Glomerular visceral epithelial cell (primary cell): ENCODE data around the gene RARS1.
A peak's percentile ranks its signal among the peaks of the same experiment; 100 is the strongest.

ENCODE experiments used
- DNase-seq: peaks from one replicate; pipeline ENCODE4 v3.0.0-alpha.2; 2016; ENCODE audit errors: extremely low spot score

RARS1 gene

DNA sequence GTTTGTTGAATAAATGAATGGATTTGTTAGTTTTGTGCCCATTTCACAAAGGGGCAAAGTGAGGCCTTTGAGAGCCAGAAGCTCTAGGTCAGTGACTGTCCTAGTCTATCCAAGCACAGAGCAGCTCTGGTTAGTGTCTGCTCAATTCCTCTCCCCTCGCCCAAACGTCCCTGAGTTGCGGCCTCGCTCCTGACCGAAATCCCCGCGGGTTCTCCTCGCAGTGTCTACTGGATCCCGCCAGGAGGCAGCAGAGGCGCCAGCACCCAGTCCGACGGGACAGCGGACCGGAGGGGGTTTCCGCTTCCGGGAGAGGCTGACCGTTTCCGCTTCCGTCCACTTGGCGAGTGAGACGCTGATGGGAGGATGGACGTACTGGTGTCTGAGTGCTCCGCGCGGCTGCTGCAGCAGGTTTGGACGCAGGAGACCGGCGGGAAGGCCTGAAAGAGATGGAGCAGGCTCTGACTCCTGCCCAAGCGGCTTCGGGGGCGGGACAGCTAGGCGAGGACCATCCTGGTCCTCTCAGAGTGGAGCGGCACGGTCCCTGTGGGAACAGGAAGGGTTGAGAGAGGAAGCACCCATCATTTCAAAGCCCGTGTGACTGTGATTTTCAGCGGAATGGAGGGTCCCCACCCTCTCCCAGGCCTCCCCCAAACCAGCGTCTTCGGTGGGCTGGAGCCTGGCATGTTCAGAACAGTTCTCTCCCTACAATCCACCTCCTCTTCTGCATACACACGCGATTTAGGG, at the start of gene RARS1:
RARS1 (plus strand) TSS at position 336 of the 744 bp plus-strand sequence; CDS start at position 364, 28 bp downstream.
- DNase-seq, result peak; percentile 93

DNA sequence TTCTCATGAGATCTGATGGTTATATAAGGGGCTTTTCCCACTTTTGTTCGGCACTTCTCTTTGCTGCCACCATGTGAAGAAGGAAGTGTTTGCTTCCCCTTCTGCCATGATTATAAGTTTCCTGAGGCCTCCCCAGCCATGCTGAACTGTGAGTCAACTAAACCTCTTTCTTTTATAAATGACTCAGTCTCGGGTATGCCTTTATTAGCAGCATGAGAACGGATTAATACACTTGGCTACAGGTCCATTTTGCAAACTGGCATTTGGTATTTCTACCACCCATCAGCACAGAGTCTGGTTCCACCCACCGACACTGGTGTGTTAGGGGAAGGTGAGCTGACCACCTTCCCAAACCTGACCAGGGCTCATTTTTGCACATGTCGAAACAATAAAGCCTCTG, 47.9 kb upstream of the RARS1 start:
- DNase-seq, result no peak

DNA sequence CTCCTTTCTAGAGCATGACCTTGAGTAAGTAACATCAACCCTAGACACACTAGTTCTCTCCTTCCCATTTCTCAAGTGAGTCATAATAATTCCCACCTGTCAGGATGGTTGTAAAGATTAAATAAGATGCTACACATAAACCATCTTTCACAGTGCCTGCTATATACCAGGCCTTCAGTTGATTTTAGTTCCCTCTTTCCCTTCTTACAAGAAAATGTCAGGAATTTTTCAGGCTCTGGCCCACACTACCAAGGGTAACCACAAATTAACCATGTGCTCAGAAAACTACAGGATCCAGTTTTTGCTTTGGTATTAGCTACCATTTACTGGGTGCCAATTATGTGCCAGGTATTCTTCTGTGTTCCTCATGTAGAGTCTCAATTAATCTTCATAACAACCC, 42.7 kb upstream of the RARS1 start:
- DNase-seq, result no peak

- DNase-seq, result no peak
Observed at GRCh38 chr5:168443950-168444700, 42.1 kb upstream of the RARS1 start.

DNA sequence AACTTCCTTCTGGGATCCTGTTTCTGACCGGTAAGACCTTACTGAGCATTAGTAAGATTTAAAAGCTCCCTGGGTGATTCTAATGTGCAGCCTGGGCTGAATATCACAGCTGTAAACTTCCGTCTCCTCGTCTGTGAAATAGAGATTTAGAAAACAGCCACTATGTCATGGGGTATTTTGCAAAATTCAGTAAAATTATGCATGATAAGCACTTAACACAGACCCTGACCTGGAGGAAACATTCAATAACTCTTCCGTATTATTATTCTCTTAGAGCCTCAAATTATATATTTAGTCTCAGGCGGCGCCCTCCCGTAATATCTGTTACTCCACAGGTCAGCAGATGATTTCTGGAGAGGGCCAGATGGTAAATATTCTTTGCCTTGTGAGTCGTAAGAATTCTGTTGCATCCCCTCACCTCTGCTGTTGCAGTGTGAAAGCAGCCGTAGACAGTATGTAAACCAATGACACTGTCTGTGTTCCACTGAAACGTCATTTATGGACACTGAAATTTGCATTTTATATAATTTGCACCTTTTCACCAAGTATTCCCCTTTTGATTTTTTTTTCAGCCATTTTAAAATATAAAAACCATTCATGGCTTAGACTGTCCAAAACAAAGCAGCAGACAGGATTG, 39.2 kb upstream of the RARS1 start:
- DNase-seq, result no peak

GRCh38 chr5:168447808-168448207, 38.5 kb upstream of the RARS1 start:
- no peak for DNase-seq

- DNase-seq, result no peak
Observed at GRCh38 chr5:168449166-168449565, 37.1 kb upstream of the RARS1 start.

DNA sequence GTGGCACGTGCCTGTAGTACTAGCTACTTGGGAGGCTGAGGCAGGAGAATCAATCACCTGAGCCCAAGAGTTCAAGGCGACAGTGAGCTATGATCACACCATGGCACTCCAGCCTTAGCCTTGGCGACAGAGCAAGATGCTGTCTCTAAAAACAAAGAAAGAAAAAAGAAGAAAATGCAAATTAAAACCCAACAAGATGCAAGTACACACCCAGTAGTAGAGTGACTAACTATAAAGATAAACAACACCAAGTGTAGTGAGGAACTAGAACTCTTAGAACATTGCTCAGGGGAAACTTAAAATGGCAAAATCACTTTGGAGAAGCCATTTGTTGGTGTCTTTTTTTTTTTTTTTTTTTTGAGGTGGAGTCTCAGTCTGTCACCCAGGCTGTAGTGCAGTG, 34.7 kb upstream of the RARS1 start:
- DNase-seq, result no peak

DNA sequence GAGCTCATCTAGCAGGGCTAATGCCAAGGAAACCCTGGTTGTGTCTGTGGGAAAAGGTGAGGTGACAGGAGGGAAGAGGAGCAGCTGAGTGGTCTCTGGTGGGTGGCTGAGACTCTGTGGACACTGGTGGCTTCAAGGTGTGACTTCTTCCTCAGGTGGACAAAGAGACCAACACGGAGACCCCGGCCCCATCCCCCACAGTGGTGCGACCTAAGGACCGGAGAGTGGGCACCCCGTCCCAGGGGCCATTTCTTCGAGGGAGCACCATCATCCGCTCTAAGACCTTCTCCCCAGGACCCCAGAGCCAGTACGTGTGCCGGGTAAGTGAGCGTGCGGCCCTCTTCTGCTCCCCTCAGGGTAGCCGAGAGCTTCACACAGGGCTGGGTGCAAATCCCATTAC, 31.1 kb upstream of the RARS1 start:
- DNase-seq, result no peak

- no peak for DNase-seq
Observed at GRCh38 chr5:168457542-168457941, 28.7 kb upstream of the RARS1 start.

- no peak for DNase-seq
Observed at GRCh38 chr5:168460606-168461005, 25.7 kb upstream of the RARS1 start.

- no peak for DNase-seq
Observed at GRCh38 chr5:168463081-168463480, 23.2 kb upstream of the RARS1 start.

GRCh38 chr5:168464214-168464613, 22.1 kb upstream of the RARS1 start:
- DNase-seq, result no peak

- no peak for DNase-seq
Observed at GRCh38 chr5:168464641-168465040, 21.6 kb upstream of the RARS1 start.

DNA sequence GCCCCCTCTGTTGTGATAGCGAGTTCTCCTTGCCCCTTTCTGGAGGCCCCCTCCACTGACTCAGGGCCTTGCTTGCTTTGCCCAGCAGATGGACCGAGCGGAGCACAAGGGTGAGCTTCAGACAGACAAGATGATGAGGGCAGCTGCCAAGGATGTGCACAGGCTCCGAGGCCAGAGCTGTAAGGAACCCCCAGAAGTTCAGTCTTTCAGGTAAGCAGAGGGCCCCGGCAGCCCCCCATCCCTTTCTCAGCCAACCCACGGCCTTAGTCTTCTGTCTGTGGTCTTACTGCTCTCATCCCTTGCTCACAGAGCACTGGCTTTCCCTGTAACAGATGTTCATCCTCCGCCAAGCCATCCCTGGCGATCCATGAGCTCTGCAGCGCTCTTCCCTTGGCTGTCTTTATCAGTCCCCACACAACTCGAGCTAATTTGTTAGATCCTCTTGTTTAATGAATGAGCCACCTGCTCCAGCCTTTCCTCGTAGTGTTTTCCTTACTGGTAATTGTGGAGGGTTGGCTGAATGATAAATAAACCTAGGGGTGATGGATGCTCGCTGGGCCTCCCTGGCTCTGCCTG, 18.4 kb upstream of the RARS1 start:
- no peak for DNase-seq

DNA sequence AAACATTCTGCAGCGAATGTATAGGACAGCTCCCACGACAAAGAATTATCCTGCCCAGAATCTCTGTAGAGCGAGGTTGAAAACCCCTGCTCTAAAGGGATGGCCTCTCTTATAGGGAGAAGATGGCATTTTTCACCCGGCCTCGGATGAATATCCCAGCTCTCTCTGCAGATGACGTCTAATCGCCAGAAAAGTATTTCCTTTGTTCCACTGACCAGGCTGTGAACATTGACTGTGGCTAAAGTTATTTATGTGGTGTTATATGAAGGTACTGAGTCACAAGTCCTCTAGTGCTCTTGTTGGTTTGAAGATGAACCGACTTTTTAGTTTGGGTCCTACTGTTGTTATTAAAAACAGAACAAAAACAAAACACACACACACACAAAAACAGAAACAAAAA, 17.4 kb upstream of the RARS1 start:
- DNase-seq, result peak; percentile 20

GRCh38 chr5:168469816-168470215, 16.5 kb upstream of the RARS1 start:
- no peak for DNase-seq

GRCh38 chr5:168471785-168472184, 14.5 kb upstream of the RARS1 start:
- peak; percentile 28 for DNase-seq

DNA sequence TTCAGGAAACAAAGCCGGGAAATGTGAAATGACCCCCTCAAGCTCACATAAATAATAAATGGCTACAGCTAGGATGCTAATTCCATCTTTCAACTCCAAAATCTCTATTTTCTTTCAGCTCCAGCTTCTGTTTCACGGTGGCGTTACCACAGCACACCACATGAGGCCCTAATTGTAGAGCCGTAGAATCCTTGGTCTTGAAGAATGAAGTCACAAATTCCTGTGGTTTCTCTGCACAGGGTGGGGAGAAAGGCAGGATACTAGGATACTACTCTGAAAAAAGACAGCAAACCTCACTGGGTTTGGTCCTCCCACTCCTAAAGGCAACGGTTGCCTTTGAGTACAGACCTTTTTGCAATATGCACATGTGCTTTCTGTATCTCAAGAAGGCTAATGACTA, 13.9 kb upstream of the RARS1 start:
- DNase-seq, result peak; percentile 88

GRCh38 chr5:168474319-168474718, 12.0 kb upstream of the RARS1 start:
- no peak for DNase-seq

DNA sequence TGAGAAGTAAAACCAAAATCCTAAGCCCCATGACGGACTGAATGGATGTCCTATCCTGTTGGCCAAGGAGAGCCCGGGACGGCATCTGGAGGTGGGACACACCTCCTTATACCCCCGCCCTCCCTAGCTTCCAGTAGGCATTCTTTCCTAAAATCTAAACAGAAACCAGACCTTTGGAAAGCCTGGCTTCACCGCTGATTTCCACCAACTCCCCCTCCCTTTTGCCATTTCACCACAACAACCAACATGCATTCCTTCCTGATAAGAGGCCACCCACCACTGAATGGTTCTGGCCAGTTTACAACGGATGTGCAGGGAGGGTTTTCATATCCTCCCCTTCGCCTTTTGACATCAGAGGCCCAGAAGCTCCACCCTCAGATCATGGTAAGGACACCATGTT, 9.2 kb upstream of the RARS1 start:
- DNase-seq, result peak; percentile 40

- no peak for DNase-seq
Observed at GRCh38 chr5:168479166-168479565, 7.1 kb upstream of the RARS1 start.

DNA sequence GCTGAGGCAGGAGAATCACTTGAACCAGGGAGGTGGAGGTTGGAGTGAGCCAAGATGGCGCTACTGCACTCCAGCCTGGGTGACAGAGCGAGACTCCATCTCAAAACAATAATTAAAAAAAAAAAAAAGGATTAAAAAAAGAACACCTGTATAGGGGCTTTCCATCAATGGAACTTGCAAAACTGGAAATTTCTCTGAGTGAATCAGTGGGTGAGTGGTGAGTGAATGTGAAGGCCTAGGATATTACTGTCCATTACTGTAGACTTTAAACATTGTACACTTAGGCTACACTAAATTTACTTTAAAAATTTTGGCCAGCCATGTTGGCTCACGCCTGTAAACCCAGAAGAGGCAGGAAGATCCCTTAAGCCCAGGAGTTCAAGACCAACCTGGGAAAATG, 5.7 kb upstream of the RARS1 start:
- no peak for DNase-seq
